ENCODE data around the gene ATP13A3. TPM values are rescaled to one million over a fixed set of nuclear protein-coding genes. Genes with fewer than 3 reads are reported as not detected.

The ATP13A3 gene
- total RNA-seq, 1 experiment from 2014 or later, result 119 TPM

DNA sequence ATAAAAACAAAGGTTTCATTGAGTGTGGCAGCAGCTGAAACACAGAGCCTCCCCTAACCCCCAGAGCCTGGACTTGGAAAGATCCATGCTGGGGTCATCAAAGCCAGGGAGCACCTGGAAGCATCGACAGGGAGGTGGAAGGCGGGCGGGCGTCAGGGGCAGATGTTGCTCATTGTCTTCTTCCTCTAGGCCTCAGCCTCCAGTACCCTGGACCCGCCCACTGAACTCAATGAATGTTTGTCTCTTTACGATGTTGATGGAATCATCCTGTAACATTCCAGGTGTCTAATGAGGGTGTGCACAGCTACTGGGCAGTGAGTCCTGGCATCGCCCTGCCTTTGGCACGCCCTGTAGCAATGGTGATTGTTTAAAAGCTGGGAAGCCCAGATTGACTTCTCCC, 97.5 kb downstream of the ATP13A3 start:
- Mint-ChIP-seq H3K27me3 (ENCODE audit: insufficient read depth, unreplicated experiment) (peaks cover 36% of the 10 kb centered on the region), H3K27ac (ENCODE audit: low read depth, unreplicated experiment) (no peak overlapping the region), H3K4me1 (ENCODE audit: insufficient read depth, unreplicated experiment) (no peaks in the 10 kb centered on the region), H3K4me3 (ENCODE audit: unreplicated experiment) (no peak overlapping the region), H3K9me3 (ENCODE audit: unreplicated experiment) (peaks cover 20% of the 10 kb centered on the region), H3K36me3 (ENCODE audit: insufficient read depth, unreplicated experiment) (no peaks in the 10 kb centered on the region)
- intact Hi-C loops (cut with micrococcal nuclease), result no loop called here
- DNase-seq (ENCODE audit: unreplicated experiment), result no peak
- TF ChIP-seq, protein P1, sequence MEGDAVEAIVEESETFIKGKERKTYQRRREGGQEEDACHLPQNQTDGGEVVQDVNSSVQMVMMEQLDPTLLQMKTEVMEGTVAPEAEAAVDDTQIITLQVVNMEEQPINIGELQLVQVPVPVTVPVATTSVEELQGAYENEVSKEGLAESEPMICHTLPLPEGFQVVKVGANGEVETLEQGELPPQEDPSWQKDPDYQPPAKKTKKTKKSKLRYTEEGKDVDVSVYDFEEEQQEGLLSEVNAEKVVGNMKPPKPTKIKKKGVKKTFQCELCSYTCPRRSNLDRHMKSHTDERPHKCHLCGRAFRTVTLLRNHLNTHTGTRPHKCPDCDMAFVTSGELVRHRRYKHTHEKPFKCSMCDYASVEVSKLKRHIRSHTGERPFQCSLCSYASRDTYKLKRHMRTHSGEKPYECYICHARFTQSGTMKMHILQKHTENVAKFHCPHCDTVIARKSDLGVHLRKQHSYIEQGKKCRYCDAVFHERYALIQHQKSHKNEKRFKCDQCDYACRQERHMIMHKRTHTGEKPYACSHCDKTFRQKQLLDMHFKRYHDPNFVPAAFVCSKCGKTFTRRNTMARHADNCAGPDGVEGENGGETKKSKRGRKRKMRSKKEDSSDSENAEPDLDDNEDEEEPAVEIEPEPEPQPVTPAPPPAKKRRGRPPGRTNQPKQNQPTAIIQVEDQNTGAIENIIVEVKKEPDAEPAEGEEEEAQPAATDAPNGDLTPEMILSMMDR (IDR thresholded peaks at IDR 0.05; ENCODE audit: unreplicated experiment), result no peak
- ChIA-PET CTCF (interaction anchor here (0.7 to 1.8 kb wide), 2 partner anchors 46 to 715 kb away, joined by 3 to 7 read pairs; no protein-coding TSS in a partner anchor), POLR2A (interaction anchor here (0.5 to 1.3 kb wide), 4 partner anchors 9 to 456 kb away, joined by 3 read pairs; no protein-coding TSS in a partner anchor)
- BruUV-seq (replicated peaks), result no TSS peak

DNA sequence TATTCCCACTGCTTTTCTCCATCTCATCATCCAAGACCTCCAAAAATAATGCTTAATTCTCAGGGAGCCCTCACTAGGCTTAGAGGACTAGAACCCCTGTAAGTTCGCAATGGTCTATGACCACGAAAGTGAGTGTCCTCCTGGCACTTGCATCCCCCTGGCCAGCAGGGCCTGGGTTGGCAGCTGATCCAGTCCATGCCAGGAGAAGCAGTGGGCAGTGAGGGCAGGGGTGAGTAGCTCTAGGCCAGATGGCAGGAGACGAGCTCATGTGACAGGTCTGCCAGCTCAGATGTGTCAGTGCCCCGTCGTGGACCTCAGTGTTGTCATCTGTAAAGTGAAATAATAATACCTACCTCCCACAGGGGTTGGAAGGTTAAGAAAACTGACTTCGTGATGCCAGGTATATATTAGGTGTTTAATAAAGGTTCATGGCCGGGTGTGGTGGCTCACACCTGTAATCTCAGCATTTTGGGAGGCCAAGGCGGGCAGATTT, 98.8 kb downstream of the ATP13A3 start:
- intact Hi-C loops (cut with micrococcal nuclease), result no loop called here
- Mint-ChIP-seq H3K36me3 (ENCODE audit: insufficient read depth, unreplicated experiment) (no peaks in the 10 kb centered on the region), H3K27me3 (ENCODE audit: insufficient read depth, unreplicated experiment) (peaks cover 48% of the 10 kb centered on the region), H3K4me3 (ENCODE audit: unreplicated experiment) (no peak overlapping the region), H3K4me1 (ENCODE audit: insufficient read depth, unreplicated experiment) (no peaks in the 10 kb centered on the region), H3K27ac (ENCODE audit: low read depth, unreplicated experiment) (no peak overlapping the region), H3K9me3 (ENCODE audit: unreplicated experiment) (peaks cover 20% of the 10 kb centered on the region)
- DNase-seq (ENCODE audit: unreplicated experiment), result no peak
- TF ChIP-seq, protein P1 (IDR thresholded peaks at IDR 0.05; ENCODE audit: unreplicated experiment), result no peak
- ChIA-PET POLR2A (no interaction called here), CTCF (interaction anchor here (0.9 to 2.7 kb wide), 2 partner anchors 44 to 722 kb away, joined by 4 to 8 read pairs; no protein-coding TSS in a partner anchor)
- no TSS peak for BruUV-seq (replicated peaks)

DNA sequence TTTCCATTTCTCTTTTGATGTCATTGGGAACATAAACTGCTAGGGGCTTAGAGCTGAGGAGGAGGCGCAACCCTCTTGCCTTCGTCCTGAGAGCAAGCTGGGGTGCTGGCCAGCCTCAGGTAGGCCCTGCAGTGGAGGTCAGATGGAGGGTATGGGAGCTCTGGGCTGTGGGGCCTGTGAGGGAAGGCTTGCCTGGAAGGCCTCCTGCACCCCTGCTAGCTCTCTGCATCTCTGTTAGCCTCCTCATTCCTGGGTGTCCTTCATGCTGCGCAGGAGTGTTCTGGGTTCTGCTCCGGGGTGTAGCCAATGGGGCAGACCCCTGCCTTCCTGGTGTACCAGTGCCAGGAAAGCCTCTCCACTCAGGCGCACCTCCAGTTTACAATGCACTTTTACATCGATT, 99.5 kb downstream of the ATP13A3 start:
- CTCF ChIA-PET, result interaction anchor here (1.1 to 2.7 kb wide), 2 partner anchors 18 to 43 kb away, joined by 3 to 8 read pairs; no protein-coding TSS in a partner anchor
- H3K27ac Mint-ChIP-seq (ENCODE audit: low read depth, unreplicated experiment), result no peak overlapping the region
- no TSS peak for BruUV-seq (replicated peaks)
- H3K36me3 Mint-ChIP-seq (ENCODE audit: insufficient read depth, unreplicated experiment), result no peaks in the 10 kb centered on the region
- no peak overlapping the region for H3K4me3 Mint-ChIP-seq (ENCODE audit: unreplicated experiment)
- POLR2A ChIA-PET, result no interaction called here
- no peak for DNase-seq (ENCODE audit: unreplicated experiment)
- H3K4me1 Mint-ChIP-seq (ENCODE audit: insufficient read depth, unreplicated experiment), result no peaks in the 10 kb centered on the region
- TF ChIP-seq, protein P1 (IDR thresholded peaks at IDR 0.05; ENCODE audit: unreplicated experiment), result no peak
- intact Hi-C loops (cut with micrococcal nuclease), result no loop called here
- peaks cover 20% of the 10 kb centered on the region for H3K9me3 Mint-ChIP-seq (ENCODE audit: unreplicated experiment)
- H3K27me3 Mint-ChIP-seq (ENCODE audit: insufficient read depth, unreplicated experiment), result peaks cover 48% of the 10 kb centered on the region

DNA sequence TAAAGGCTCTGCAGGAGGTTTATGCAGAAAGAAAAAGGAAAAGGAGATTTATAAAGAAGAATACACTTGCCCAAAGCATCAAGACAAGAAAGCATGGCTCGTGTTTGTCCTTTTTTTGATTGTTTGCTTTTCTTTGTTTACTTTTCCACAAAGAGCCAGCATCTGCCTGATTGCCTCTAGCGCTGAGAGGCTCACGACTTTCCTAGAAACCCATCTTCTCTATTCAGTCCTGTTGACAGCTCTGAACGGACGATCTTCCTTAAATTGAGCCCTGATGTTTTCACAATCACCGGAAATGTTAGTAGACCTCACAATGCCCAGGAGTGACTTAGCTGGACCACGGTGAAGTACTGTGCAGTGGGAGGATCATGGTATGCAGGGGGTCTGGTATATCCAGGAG, 100.2 kb downstream of the ATP13A3 start:
- ChIA-PET POLR2A (interaction anchor here (0.6 to 1.1 kb wide), 2 partner anchors 53 to 392 kb away, joined by 3 to 4 read pairs; no protein-coding TSS in a partner anchor), CTCF (interaction anchor here (1.1 to 2.7 kb wide), 2 partner anchors 19 to 42 kb away, joined by 3 to 8 read pairs; no protein-coding TSS in a partner anchor)
- no TSS peak for BruUV-seq (replicated peaks)

More for the DNA sequence above, 100.2 kb downstream of the ATP13A3 start:
- H3K4me1 Mint-ChIP-seq (ENCODE audit: insufficient read depth, unreplicated experiment), result no peaks in the 10 kb centered on the region
- peaks cover 48% of the 10 kb centered on the region for H3K27me3 Mint-ChIP-seq (ENCODE audit: insufficient read depth, unreplicated experiment)
- no peak for DNase-seq (ENCODE audit: unreplicated experiment)
- no peak overlapping the region for H3K4me3 Mint-ChIP-seq (ENCODE audit: unreplicated experiment)
- TF ChIP-seq, protein P1 (IDR thresholded peaks at IDR 0.05; ENCODE audit: unreplicated experiment), result no peak
- no peak overlapping the region for H3K27ac Mint-ChIP-seq (ENCODE audit: low read depth, unreplicated experiment)
- no peaks in the 10 kb centered on the region for H3K36me3 Mint-ChIP-seq (ENCODE audit: insufficient read depth, unreplicated experiment)
- intact Hi-C loops (cut with micrococcal nuclease), result no loop called here
- H3K9me3 Mint-ChIP-seq (ENCODE audit: unreplicated experiment), result peaks cover 20% of the 10 kb centered on the region

All from MCF 10A (cell line).